Keratinocyte (primary cell): ENCODE measurements around the gene MAGI1. TPM values are rescaled to one million over a fixed set of nuclear protein-coding genes. Genes with fewer than 3 reads are reported as not detected.

ENCODE experiments used
- DNase-seq: peaks from one replicate; pipeline ENCODE4 v3.0.0-alpha.2; 2011; ENCODE audit warnings: low read depth, missing footprints, low spot score
- FAIRE-seq: peaks from 2 replicates; lab custom pipeline; 2011; peaks lifted over from hg19 to GRCh38; lab: Jason Lieb, UNC
- H2AFZ ChIP-seq: 2 replicates; pipeline ENCODE4 v1.6.0; 2012; ENCODE audit warnings: low read length, control low read depth, inconsistent platforms; ENCODE audit not compliant: control insufficient read depth
- H3K27ac ChIP-seq: 2 replicates; pipeline ENCODE4 v1.5.1; 2011; ENCODE audit warnings: low read length; ENCODE audit not compliant: control insufficient read depth, insufficient read depth
- H3K27me3 ChIP-seq: 3 replicates; pipeline ENCODE4 v1.6.0; 2011; ENCODE audit warnings: low read length; ENCODE audit not compliant: control insufficient read depth, insufficient read depth; ENCODE audit errors: extremely low read depth
- H3K36me3 ChIP-seq, 2 experiments: 2 replicates in 1 of 2; 3 replicates in 1 of 2; pipeline ENCODE4 v1.5.1; 2011; ENCODE audit warnings: low read length in 2 of 2, mild to moderate bottlenecking in 1 of 2; ENCODE audit not compliant: control insufficient read depth in 2 of 2, insufficient read depth in 2 of 2; ENCODE audit errors: extremely low read depth in 1 of 2
- H3K4me1 ChIP-seq: 3 replicates; pipeline ENCODE4 v1.5.1; 2011; ENCODE audit warnings: low read length; ENCODE audit not compliant: control insufficient read depth, insufficient read depth; ENCODE audit errors: extremely low read depth
- H3K4me2 ChIP-seq: 3 replicates; pipeline ENCODE4 v1.6.0; 2011; ENCODE audit warnings: low read depth, low read length; ENCODE audit not compliant: control insufficient read depth, insufficient read depth; ENCODE audit errors: extremely low read depth
- H3K4me3 ChIP-seq, 3 experiments: fragments of 200-600 bp in 1 of 3; sonication (generic) in 1 of 3; 2 replicates in 2 of 3; 3 replicates in 1 of 3; pipeline ENCODE4 v1.5.1; 2011 to 2016; ENCODE audit warnings: low read length in 3 of 3, mild to moderate bottlenecking in 3 of 3, control low read depth in 2 of 3, inconsistent platforms in 1 of 3, low read depth in 1 of 3, mixed read lengths in 1 of 3, mixed run types in 1 of 3, moderate library complexity in 1 of 3; ENCODE audit not compliant: control insufficient read depth in 2 of 3, insufficient read depth in 2 of 3; ENCODE audit errors: extremely low read depth in 1 of 3
- H3K79me2 ChIP-seq: 2 replicates; pipeline ENCODE4 v1.6.0; 2012; ENCODE audit warnings: low read length; ENCODE audit not compliant: control insufficient read depth, insufficient read depth
- H3K9ac ChIP-seq: 3 replicates; pipeline ENCODE4 v1.6.0; 2011; ENCODE audit warnings: low read length; ENCODE audit not compliant: control insufficient read depth, insufficient read depth; ENCODE audit errors: extremely low read depth
- H3K9me1 ChIP-seq: 3 replicates; pipeline ENCODE4 v1.6.0; 2011; ENCODE audit warnings: low read length; ENCODE audit not compliant: control insufficient read depth, insufficient read depth; ENCODE audit errors: extremely low read depth
- H3K9me3 ChIP-seq: 2 replicates; pipeline ENCODE4 v1.5.1; 2012; ENCODE audit warnings: low read depth, low read length; ENCODE audit not compliant: control insufficient read depth
- H4K20me1 ChIP-seq: 3 replicates; pipeline ENCODE4 v1.6.0; 2011; ENCODE audit warnings: low read length; ENCODE audit not compliant: control insufficient read depth, insufficient read depth; ENCODE audit errors: extremely low read depth
- CTCF ChIP-seq, 3 experiments: IDR thresholded peaks in 1 of 3; conservative IDR thresholded peaks in 1 of 3; optimal IDR thresholded peaks in 1 of 3; 2 replicates in 2 of 3; 3 replicates in 1 of 3; pipeline versions ENCODE3 to v1.5.1; 2011; ENCODE audit warnings: low read length in 3 of 3, mild to moderate bottlenecking in 3 of 3, moderate library complexity in 2 of 3, control low read depth in 1 of 3, inconsistent platforms in 1 of 3; ENCODE audit not compliant: insufficient read depth in 2 of 3; ENCODE audit errors: extremely low read depth in 1 of 3
- EZH2 ChIP-seq: IDR thresholded peaks from one replicate; pipeline ENCODE4 v1.6.1; 2012; ENCODE audit warnings: inconsistent platforms, mild to moderate bottlenecking, low read length, moderate library complexity
- dilution Hi-C: fragments of 300-500 bp; cut with MboI; formaldehyde crosslinking; loops from one replicate; pipeline ENCODE4 v1.7.0; 2020; ENCODE audit warnings: low sequenced_read_pairs; ENCODE audit not compliant: extremely low pct_ligation_motif_present
- polyA plus RNA-seq, 5 experiments: library from polyadenylated mRNA; depleted of rRNA in 3 of 5; stranded (reverse) in 3 of 5; stranded (forward) in 1 of 5; unstranded in 1 of 5; fragments of >200 nt; gene quantifications; 1 replicate in 1 of 5; 2 replicates in 3 of 5; 3 replicates in 1 of 5; pipeline versions ENCODE4 v1.2.1 to v1.2.3, GENCODE V29; 2011 to 2012; ENCODE audit warnings: missing spikeins in 2 of 5, low read depth in 1 of 5, low replicate concordance in 1 of 5

The MAGI1 gene
- polyA plus RNA-seq, 1 donor (not counting 4 experiments of a cell fraction or from before 2014, with no cell fraction given), result 10.9 TPM

- dilution Hi-C loops, result no loop called here
- Histone ChIP-seq H3K27ac (no peak overlapping the region), H3K79me2 (no peaks in the 10 kb centered on the region), H3K4me1 (no peaks in the 10 kb centered on the region), H3K36me3 (no peaks in the 10 kb centered on the region), H3K9ac (no peak overlapping the region), H3K9me1 (no peaks in the 10 kb centered on the region), H4K20me1 (no peaks in the 10 kb centered on the region), H3K27me3 (no peaks in the 10 kb centered on the region), H2AFZ (no peak overlapping the region), H3K4me2 (no peak overlapping the region), H3K9me3 (no peaks in the 10 kb centered on the region), H3K4me3 (no peak overlapping the region)
- TF ChIP-seq CTCF (optimal IDR thresholded peaks at IDR 0.05 in 1 of 3, IDR thresholded peaks at IDR 0.05 in 1 of 3, conservative IDR thresholded peaks at IDR 0.05 in 1 of 3; ENCODE audit: extremely low read depth in 1 of 3, insufficient read depth in 2 of 3, low read length in 3 of 3) (no peak), EZH2 (no peak)
- FAIRE-seq, result no peak
- DNase-seq, result no peak
Observed at GRCh38 chr3:65824166-65824565, 214.6 kb downstream of the MAGI1 start.

- Histone ChIP-seq H3K9me3 (no peaks in the 10 kb centered on the region), H3K27me3 (no peaks in the 10 kb centered on the region), H3K36me3 (no peaks in the 10 kb centered on the region), H2AFZ (no peak overlapping the region), H3K9ac (no peak overlapping the region), H3K27ac (no peak overlapping the region), H3K9me1 (no peaks in the 10 kb centered on the region), H3K4me1 (no peaks in the 10 kb centered on the region), H3K79me2 (no peaks in the 10 kb centered on the region), H3K4me3 (no peak overlapping the region), H3K4me2 (no peak overlapping the region), H4K20me1 (no peaks in the 10 kb centered on the region)
- no peak for TF ChIP-seq CTCF (optimal IDR thresholded peaks at IDR 0.05 in 1 of 3, IDR thresholded peaks at IDR 0.05 in 1 of 3, conservative IDR thresholded peaks at IDR 0.05 in 1 of 3; ENCODE audit: extremely low read depth in 1 of 3, insufficient read depth in 2 of 3, low read length in 3 of 3)
- TF ChIP-seq EZH2, result no peak
- dilution Hi-C loops, result no loop called here
- FAIRE-seq, result no peak
- DNase-seq, result no peak
Observed at GRCh38 chr3:65820600-65820999, 218.1 kb downstream of the MAGI1 start.
